ENCODE data around the gene EFNA1. TPM values are rescaled to one million over a fixed set of nuclear protein-coding genes. Genes with fewer than 3 reads are reported as not detected.

EFNA1 gene
- total and polyA plus RNA-seq, 2 of the 13 experiments (the other 11 are each of a cell fraction or from before 2014, with no cell fraction given), result 81.8 to 874 TPM

- TF ChIP-seq ZGPAT (CRISPR knock-in tag; IDR thresholded peaks at IDR 0.05) (0 out of 2 replicates have a peak, but pooled peaks have one; percentile 19), NPAS2 (CRISPR knock-in tag; IDR thresholded peaks at IDR 0.05; ENCODE audit: borderline replicate concordance) (no peak), MAX (IDR thresholded peaks at IDR 0.05) (no peak), TERF1 (CRISPR knock-in tag; IDR thresholded peaks at IDR 0.05) (no peak), ZNF773 (CRISPR knock-in tag; IDR thresholded peaks at IDR 0.05; ENCODE audit: borderline replicate concordance) (no peak), RBM39 (IDR thresholded peaks at IDR 0.05; ENCODE audit: low read depth, low read length, poor library complexity, severe bottlenecking) (no peak), ZNF615 (CRISPR knock-in tag; IDR thresholded peaks at IDR 0.05; ENCODE audit: borderline replicate concordance) (no peak), ZMYM2 (CRISPR knock-in tag; IDR thresholded peaks at IDR 0.05) (no peak), CREB1 (IDR thresholded peaks at IDR 0.05) (no peak), CREB1 (CRISPR knock-in tag; IDR thresholded peaks at IDR 0.05) (no peak), ZNF274 (CRISPR knock-in tag; IDR thresholded peaks at IDR 0.05) (no peak), IRF2 (CRISPR knock-in tag; IDR thresholded peaks at IDR 0.05) (0 out of 2 replicates have a peak, but pooled peaks have one; percentile 30), THYN1 (CRISPR knock-in tag; IDR thresholded peaks at IDR 0.05; ENCODE audit: borderline replicate concordance, low read depth) (no peak), HNF1B (CRISPR knock-in tag; IDR thresholded peaks at IDR 0.05) (peak; percentile 34; the same call in 1 of the 2 replicates), THRA (CRISPR knock-in tag; IDR thresholded peaks at IDR 0.05; ENCODE audit: borderline replicate concordance) (no peak), SRSF4 (IDR thresholded peaks at IDR 0.05; ENCODE audit: low read depth, low read length, poor library complexity, severe bottlenecking) (no peak), NFE2L2 (IDR thresholded peaks at IDR 0.05; ENCODE audit: low read length) (no peak), ZNF75D (CRISPR knock-in tag; IDR thresholded peaks at IDR 0.05; ENCODE audit: borderline replicate concordance) (no peak), TARDBP (CRISPR knock-in tag; IDR thresholded peaks at IDR 0.05) (no peak), ZNF781 (CRISPR knock-in tag; IDR thresholded peaks at IDR 0.05; ENCODE audit: borderline replicate concordance, not compliant biosample characterization) (no peak), KLF13 (CRISPR knock-in tag; IDR thresholded peaks at IDR 0.05) (no peak), NR3C1 (CRISPR knock-in tag; IDR thresholded peaks at IDR 0.05) (no peak), NFE2 (CRISPR knock-in tag; IDR thresholded peaks at IDR 0.05) (no peak), XRCC5 (optimal IDR thresholded peaks at IDR 0.05; ENCODE audit: low read length) (peak; percentile 46), ZNF552 (CRISPR knock-in tag; IDR thresholded peaks at IDR 0.05; ENCODE audit: borderline replicate concordance) (no peak), ZNF432 (CRISPR knock-in tag; IDR thresholded peaks at IDR 0.05; ENCODE audit: borderline replicate concordance) (no peak)
Measured at GRCh38 chr1:155176544-155177071, 48.9 kb downstream of the EFNA1 start (continued).

All from HepG2 (cell line).